Calu3 (cell line): ENCODE results near the gene RPL15. TPM values are rescaled to one million over a fixed set of nuclear protein-coding genes. Genes with fewer than 3 reads are reported as not detected.

Source experiments
- BruUV-seq: library from RNA; stranded (reverse); fragments of 400-500 nt; replicated peaks from 2 replicates; lab custom pipeline; 2021; lab: Mats Ljungman, UMichigan
- CTCF ChIA-PET: fragments of 300-600 bp; sonication (Branson Sonifier 250); formaldehyde crosslinking; loops from one replicate; lab custom pipeline; 2022; ENCODE audit warnings: antibody characterized with exemption; lab: Charles Lee
- DNase-seq: peaks from one replicate; pipeline ENCODE4 v3.0.0; 2022
- H3K27ac Mint-ChIP-seq: one replicate; pipeline ENCODE4 v1.8.0; 2022; ENCODE audit warnings: mixed read lengths; ENCODE audit not compliant: unreplicated experiment
- H3K27me3 Mint-ChIP-seq: one replicate; pipeline ENCODE4 v1.8.0; 2022; ENCODE audit warnings: mixed read lengths; ENCODE audit not compliant: unreplicated experiment
- H3K36me3 Mint-ChIP-seq: one replicate; pipeline ENCODE4 v1.8.0; 2022; ENCODE audit warnings: mild to moderate bottlenecking, moderate library complexity, mixed read lengths; ENCODE audit not compliant: insufficient read depth, unreplicated experiment
- H3K4me1 Mint-ChIP-seq: one replicate; pipeline ENCODE4 v1.8.0; 2022; ENCODE audit warnings: mild to moderate bottlenecking, low read depth, mixed read lengths; ENCODE audit not compliant: unreplicated experiment
- H3K4me3 Mint-ChIP-seq: one replicate; pipeline ENCODE4 v1.8.0; 2022; ENCODE audit warnings: mild to moderate bottlenecking, low read depth, moderate library complexity, mixed read lengths; ENCODE audit not compliant: unreplicated experiment
- H3K9me3 Mint-ChIP-seq: one replicate; pipeline ENCODE4 v1.8.0; 2022; ENCODE audit warnings: low read depth, mixed read lengths; ENCODE audit not compliant: unreplicated experiment
- CTCF ChIP-seq: fragments of 200-600 bp; IDR thresholded peaks from one replicate; pipeline ENCODE4 v1.8.0; 2022; ENCODE audit warnings: antibody characterized with exemption; ENCODE audit not compliant: unreplicated experiment
- intact Hi-C: fragments of 100-400 bp; cut with micrococcal nuclease; formaldehyde crosslinking; loops from one replicate; pipeline ENCODE4 v1.10.0; 2022; ENCODE audit not compliant: unreplicated experiment
- total RNA-seq: library from RNA; stranded (reverse); gene quantifications from 2 replicates; pipeline ENCODE4 v1.2.3, GENCODE V29; 2022

The RPL15 gene
- total RNA-seq, 1 experiment from 2014 or later, result 1,430 TPM

GRCh38 chr3:23954144-23954543, 37.2 kb downstream of the RPL15 start:
- H3K4me3 Mint-ChIP-seq, result no peak overlapping the region
- intact Hi-C loops, result no loop called here
- no peak for TF ChIP-seq CTCF
- H3K9me3 Mint-ChIP-seq, result no peaks in the 10 kb centered on the region
- H3K27ac Mint-ChIP-seq, result no peak overlapping the region
- BruUV-seq, result no TSS peak
- peaks cover 24% of the 10 kb centered on the region for H3K4me1 Mint-ChIP-seq
- H3K27me3 Mint-ChIP-seq, result no peaks in the 10 kb centered on the region
- H3K36me3 Mint-ChIP-seq, result peaks cover 18% of the 10 kb centered on the region
- CTCF ChIA-PET, result no interaction called here
- no peak for DNase-seq

GRCh38 chr3:23956701-23957100, 39.8 kb downstream of the RPL15 start:
- no TSS peak for BruUV-seq
- H3K27ac Mint-ChIP-seq, result no peak overlapping the region
- peaks cover 18% of the 10 kb centered on the region for H3K36me3 Mint-ChIP-seq
- H3K9me3 Mint-ChIP-seq, result no peaks in the 10 kb centered on the region
- H3K4me1 Mint-ChIP-seq, result peaks cover 18% of the 10 kb centered on the region
- intact Hi-C loops, result no loop called here
- no peaks in the 10 kb centered on the region for H3K27me3 Mint-ChIP-seq
- H3K4me3 Mint-ChIP-seq, result no peak overlapping the region
- no peak for TF ChIP-seq CTCF
- CTCF ChIA-PET, result no interaction called here
- no peak for DNase-seq

- Mint-ChIP-seq H3K27me3 (no peaks in the 10 kb centered on the region), H3K4me1 (peaks cover 12% of the 10 kb centered on the region), H3K27ac (peak overlapping the region; percentile 91), H3K4me3 (peak overlapping the region; percentile 35), H3K36me3 (peaks cover 27% of the 10 kb centered on the region), H3K9me3 (no peaks in the 10 kb centered on the region)
- intact Hi-C loops, result loop anchor here (1.0 kb wide), 1 partner anchor 12 kb away; no protein-coding TSS in a partner anchor
- CTCF ChIA-PET, result interaction anchor here (0.7 kb wide), 1 partner anchor 322 kb away, joined by 7 read pairs; no protein-coding TSS in a partner anchor
- peak; percentile 34 for DNase-seq
- TSS peak; percentile 31 for BruUV-seq
- no peak for TF ChIP-seq CTCF
Measured at GRCh38 chr3:23959135-23959900, 42.4 kb downstream of the RPL15 start.

- no peak overlapping the region for H3K27ac Mint-ChIP-seq
- no peak for DNase-seq
- TF ChIP-seq CTCF, result no peak
- CTCF ChIA-PET, result interaction anchor here (0.6 to 1.1 kb wide), 3 partner anchors 38 to 710 kb away, joined by 3 to 6 read pairs (median 3); no protein-coding TSS in a partner anchor
- peaks cover 12% of the 10 kb centered on the region for H3K4me1 Mint-ChIP-seq
- H3K4me3 Mint-ChIP-seq, result no peak overlapping the region
- H3K27me3 Mint-ChIP-seq, result no peaks in the 10 kb centered on the region
- peaks cover 25% of the 10 kb centered on the region for H3K36me3 Mint-ChIP-seq
- intact Hi-C loops, result no loop called here
- BruUV-seq, result no TSS peak
- no peaks in the 10 kb centered on the region for H3K9me3 Mint-ChIP-seq
Measured at GRCh38 chr3:23960649-23961048, 43.7 kb downstream of the RPL15 start.
